ENCODE results near the gene NEK4.

NEK4 gene

DNA sequence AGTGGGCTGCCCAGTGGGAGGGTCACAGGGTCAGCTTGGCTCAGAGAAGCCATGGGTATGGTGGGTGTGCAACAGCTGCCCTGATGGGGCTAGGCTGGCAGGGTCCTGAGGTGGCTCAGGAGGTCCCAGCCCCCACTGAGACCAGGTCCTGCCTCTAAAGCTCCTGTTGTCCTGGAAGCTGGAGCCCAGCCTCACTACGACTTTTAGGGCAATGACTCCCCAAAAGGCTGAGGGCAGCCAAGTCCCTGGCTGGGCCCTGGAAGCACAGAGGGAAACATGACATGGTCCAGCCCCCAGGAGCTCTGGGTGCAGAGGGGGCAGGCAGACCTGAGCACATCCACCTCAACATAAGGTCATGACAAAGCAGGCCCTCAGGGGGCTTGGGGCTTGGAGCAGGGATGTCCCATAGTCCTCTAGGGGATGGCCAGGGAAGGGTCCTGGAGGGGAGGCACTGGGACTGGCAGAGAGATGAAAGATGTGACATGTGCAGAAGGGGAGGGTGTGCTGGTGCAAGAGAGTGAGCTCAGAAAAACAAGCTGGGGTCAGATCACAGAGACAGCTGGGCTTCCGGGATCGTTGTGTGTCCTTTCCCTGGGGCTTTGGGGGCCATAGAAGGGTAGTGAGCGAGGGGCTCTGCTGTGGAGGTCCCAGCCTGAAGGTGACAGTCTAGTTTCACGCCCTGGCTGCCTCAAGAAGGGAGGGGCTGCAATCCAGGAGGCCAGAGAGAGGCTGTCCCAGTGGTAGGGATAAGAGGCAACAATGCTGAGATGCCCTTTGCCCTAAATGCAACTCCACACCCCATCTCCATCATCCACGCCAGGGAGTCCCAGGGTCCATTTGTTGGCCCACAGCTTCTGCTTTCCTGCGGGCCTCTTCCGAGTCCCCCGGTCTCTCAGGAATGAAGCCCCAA, 23.2 kb upstream of the NEK4 start:
- DNase-seq = no peak

DNA sequence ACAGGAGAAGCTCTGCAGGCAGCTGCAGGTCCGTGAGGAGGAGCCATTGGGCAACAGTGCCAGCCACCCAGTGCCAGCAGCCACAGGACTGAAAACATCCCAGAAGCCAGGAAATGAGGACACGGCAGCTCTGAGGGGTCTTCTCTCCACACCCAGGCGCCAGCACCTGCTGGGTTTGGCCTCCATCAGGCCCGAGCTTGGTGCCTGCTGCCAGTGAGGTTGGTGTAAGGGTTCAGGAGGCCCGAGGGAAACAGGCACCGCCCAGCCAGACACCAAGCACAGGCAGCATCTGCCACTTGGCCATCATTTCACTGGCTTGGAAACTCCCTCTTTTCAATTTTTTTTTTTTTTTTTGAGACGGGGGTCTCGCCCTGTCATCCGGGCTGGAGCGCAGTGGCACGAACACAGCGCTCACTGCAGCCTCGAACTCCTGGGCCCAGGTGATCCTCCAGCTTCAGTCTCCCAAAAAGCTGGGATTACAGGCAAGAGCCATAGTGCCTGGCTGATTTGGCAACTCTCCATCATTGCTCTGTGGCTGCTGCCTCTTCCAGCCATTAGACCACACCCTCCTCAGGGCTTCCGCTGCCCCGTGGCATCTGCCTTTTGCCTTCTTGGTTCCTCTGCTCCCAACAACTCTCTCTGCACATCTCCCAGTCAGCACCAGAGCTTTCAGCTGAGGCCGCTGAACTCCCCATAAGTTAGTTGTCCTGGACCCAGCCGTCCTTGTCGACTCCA, 22.4 kb upstream of the NEK4 start:
- DNase-seq = no peak

DNA sequence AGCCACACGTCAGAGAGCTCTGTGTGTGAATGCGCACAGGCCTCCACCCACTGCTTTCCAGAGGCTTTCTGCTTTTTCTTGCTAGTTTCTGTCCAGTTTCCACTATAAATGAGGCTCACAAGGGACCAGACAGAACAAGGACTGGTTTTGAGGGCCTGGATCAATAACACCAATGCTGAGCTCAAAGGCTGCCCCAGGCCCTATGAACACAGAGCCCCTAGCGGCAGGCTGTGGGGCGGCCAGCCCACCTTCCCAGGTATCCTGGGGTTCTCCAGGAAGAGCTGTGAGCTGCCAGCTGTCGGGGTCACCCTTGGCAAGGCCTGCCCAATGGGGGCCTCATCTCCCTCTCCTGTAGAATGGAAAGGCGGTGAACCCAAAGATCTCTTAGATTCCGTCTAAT, 21.7 kb upstream of the NEK4 start:
- no peak for DNase-seq

DNA sequence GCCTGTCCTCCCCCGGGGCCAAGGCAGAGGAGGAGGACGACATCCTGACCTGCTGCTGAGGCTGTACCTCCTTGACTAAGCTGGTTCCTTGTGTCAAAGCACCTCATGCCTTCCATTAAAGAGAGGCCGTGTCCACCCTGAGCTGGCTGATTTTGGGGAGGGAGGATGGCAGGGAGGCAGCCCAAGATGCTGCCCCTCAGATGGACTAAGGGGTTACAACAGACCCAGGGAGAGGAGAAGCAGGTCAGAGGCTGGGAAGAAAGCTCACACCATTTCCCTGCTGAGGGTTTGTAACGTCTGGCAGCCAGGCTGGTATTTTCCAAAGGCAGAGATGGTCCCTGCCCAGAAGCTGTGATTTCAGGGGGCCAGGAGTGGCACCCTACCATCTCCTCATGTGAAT, 21.2 kb upstream of the NEK4 start:
- DNase-seq = no peak

- DNase-seq = no peak
Measured at GRCh38 chr3:52791366-52791765, 20.6 kb upstream of the NEK4 start.

- no peak for DNase-seq
Measured at GRCh38 chr3:52790741-52791140, 20.0 kb upstream of the NEK4 start.

GRCh38 chr3:52790337-52790736, 19.6 kb upstream of the NEK4 start:
- no peak for DNase-seq

- no peak for DNase-seq
Measured at GRCh38 chr3:52789746-52790040, 19.0 kb upstream of the NEK4 start.

DNA sequence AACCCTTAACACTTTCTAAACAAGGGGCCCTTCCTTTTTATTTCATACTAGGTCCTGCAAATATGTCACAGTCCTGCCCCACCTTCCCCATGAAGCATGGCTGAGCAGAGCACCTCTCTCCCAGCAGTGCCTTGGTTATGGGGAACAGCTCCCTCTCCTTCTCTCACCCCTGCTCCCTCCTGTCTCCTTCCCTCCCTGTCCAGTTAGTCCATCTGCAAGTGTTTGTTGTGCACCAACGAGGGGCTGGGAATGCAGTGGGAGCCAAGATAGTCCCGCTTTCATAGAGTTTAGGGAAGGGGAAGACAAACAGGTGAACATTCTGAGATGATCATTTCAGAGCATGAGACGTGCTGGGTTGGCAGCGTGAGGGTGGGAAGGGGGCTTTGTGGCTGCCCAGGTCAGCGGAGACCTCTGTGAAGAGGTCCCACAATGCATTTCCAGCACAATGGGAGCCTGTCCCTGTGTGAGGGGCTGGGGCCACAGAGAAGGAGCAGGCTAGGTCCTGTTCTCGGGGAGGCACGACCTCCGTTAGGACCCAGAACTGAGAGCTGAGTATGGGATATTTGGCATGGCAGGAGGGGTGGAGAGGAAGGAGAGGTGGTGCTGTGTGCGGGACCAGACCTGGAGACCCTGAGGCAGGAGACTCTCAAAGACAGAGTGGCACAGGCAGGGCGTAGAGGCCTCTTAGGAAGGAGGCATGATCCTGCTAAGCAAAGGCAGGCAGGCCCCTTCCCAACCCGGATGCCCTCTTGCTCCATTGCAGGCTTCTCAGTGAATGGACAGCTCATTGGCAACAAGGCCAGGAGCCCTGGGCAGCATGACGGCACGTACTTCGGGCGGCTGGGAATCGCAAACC, 18.4 kb upstream of the NEK4 start:
- DNase-seq = no peak

- DNase-seq = no peak
Measured at GRCh38 chr3:52787672-52788625, 17.2 kb upstream of the NEK4 start.

DNA sequence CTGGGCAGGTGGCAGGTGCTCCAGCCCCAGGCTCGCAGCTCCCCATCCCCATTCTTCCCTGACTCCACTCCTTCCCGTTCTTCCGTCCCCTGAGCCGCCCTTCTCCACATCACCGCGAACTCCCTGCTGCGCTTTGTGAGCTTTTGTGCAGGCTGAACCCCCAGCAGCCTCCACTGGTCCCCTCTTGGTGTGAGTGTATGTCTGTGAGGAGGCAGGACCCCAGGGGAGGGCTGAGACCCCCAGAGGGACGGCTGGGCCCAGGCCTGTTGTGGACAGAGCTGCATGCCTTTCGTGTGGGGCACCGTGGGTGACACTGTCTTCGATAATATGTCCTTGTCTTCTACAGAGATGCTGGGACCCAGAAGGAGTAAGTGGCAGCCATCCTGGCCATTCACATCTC, 16.5 kb upstream of the NEK4 start:
- DNase-seq = no peak

- no peak for DNase-seq
Measured at GRCh38 chr3:52786330-52787215, 15.8 kb upstream of the NEK4 start.

DNA sequence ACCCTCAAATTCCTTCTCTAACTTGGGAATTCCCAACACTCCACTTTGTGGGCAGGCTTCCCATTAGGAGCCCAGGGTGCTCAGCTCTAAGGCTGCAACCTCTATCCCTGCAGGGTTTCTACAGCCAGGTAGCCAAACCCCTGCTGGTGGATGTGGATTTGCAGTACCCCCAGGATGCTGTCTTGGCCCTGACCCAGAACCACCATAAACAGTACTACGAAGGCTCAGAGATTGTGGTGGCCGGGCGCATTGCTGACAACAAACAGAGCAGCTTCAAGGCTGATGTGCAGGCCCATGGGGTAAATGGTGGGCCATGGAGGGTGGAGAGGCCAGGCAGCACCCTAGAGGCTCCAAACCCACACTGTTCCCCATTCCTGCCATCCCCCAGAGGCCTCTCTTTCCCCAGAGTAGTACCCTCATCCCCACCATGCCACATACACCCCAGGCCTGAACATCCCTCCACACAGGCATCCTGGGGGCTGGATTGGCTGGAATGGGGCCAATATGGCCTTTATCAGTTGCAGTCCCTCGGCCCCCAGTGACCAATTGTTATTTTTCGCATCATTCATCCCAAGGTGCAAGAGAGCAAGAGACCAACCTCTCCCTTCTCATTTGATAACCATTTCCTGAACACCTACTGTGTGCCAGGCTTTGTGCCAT, 14.3 kb upstream of the NEK4 start:
- DNase-seq = no peak

DNA sequence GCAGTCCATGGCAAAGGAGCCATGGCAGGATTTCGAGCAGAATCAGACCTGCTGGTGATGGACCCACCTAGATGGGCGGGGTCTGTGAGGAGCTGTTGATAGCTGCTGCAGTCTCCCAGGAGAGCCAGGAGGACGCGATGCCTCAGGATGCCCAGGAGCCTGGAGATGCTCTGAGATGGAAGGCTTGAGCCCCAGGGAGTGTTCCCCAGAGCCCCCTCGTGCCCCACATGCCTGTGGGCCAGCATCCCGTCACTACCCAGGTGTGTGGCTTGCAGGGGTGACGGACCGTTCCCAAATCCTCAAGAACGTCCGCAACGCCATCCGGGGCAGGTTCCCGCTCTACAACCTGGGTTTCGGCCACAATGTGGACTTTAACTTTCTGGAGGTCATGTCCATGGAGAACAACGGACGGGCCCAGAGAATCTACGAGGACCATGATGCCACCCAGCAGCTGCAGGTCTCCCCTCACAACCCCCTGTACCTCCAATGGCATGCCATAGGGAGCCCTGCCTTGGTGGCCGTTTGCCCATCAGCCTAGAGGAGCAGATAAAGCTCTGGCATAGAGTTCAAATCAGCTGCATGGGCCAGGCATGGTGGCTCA, 13.4 kb upstream of the NEK4 start:
- no peak for DNase-seq

DNA sequence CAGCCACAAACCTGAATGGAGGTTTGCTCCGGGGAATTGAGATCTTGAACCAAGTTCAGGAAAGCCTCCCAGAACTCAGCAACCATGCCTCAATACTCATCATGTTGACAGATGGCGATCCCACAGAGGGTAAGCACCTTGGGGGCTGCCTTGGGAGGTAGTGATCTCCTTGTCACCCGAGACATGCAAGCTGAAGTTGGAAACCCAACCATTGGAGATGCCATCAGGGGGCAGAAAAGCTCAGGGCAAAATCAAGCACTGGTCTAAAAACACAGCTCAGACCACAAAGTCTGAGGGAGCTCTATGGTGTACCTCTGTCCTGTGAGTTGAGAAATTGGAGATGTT, 12.4 kb upstream of the NEK4 start:
- no peak for DNase-seq

- no peak for DNase-seq
Measured at GRCh38 chr3:52782412-52783210, 11.9 kb upstream of the NEK4 start.

DNA sequence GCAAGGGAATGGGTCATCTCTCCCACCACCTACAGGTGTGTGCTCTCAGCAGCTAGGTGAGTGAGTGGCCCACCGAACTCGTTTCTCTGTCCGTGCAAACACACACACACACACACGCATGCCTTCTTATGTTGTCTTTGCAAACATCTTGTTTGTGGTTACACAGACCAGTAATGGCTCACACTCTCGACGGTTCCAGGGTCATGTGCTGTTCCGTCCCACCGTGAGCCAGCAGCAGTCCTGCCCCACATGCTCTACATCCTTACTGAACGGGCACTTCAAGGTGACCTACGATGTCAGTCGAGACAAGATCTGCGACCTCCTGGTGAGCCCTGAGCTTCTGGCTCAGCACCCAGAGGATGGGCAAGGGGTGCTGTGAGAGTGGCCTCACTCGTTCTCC, 11.0 kb upstream of the NEK4 start:
- no peak for DNase-seq
